Panc1 (cell line): Measurements from ENCODE around the gene CABP2. TPM values are rescaled to one million over a fixed set of nuclear protein-coding genes. Genes with fewer than 3 reads are reported as not detected.
A peak's percentile ranks its signal among the peaks of the same experiment; 100 is the strongest.
"Not testable (repeated sequence)": the region's sequence is repeated elsewhere in the genome, so short reads cannot be mapped to it uniquely, and the experiment has no call there.

Experiments used
- ATAC-seq: fragments of 200-7000 bp; cut with Tn5 transposase; 2 replicates; pipeline ENCODE4 v1.9.1; 2020; ENCODE audit warnings: mild to moderate bottlenecking, moderate library complexity
- BruUV-seq: library from RNA; stranded (reverse); fragments of 400-500 nt; replicated peaks from 2 replicates; lab custom pipeline; 2021; lab: Mats Ljungman, UMichigan
- CTCF ChIA-PET: fragments of 300-600 bp; sonication (Branson Sonifier 250); formaldehyde crosslinking; loops from one replicate; lab custom pipeline; 2022; ENCODE audit warnings: antibody characterized with exemption; lab: Charles Lee
- POLR2A ChIA-PET: fragments of 300-600 bp; sonication (Branson Sonifier 250); formaldehyde crosslinking; loops from one replicate; lab custom pipeline; 2022; ENCODE audit warnings: antibody characterized with exemption; lab: Charles Lee
- DNase-seq: peaks from one replicate; pipeline ENCODE4 v3.0.0-alpha.2; 2010; ENCODE audit warnings: low read depth, low spot score
- H3K27ac ChIP-seq: 2 replicates; pipeline ENCODE4 v1.5.1; 2011; ENCODE audit warnings: mild to moderate bottlenecking, low read length, inconsistent platforms
- H3K27me3 ChIP-seq: fragments of 200-500 bp; sonication (Bioruptor generic); 2 replicates; pipeline ENCODE4 v1.6.0; 2014; ENCODE audit warnings: low read length, inconsistent platforms; ENCODE audit not compliant: control insufficient read depth, insufficient read depth
- H3K36me3 ChIP-seq: fragments of 200-500 bp; sonication (Bioruptor generic); 2 replicates; pipeline ENCODE4 v1.5.1; 2014; ENCODE audit warnings: inconsistent platforms, mild to moderate bottlenecking, low read length, moderate library complexity; ENCODE audit not compliant: control insufficient read depth, insufficient read depth
- H3K4me1 ChIP-seq: 2 replicates; pipeline ENCODE4 v1.5.1; 2011; ENCODE audit warnings: inconsistent platforms, mild to moderate bottlenecking, low read length, moderate library complexity; ENCODE audit not compliant: control insufficient read depth, insufficient read depth
- H3K4me3 ChIP-seq, 2 experiments: 2 replicates each; pipeline ENCODE4 v1.5.1; 2011 to 2012; ENCODE audit warnings: low read depth in 2 of 2, low read length in 2 of 2, mild to moderate bottlenecking in 2 of 2, inconsistent platforms in 1 of 2, moderate library complexity in 1 of 2
- H3K9me3 ChIP-seq: fragments of 200-500 bp; sonication (Bioruptor generic); 2 replicates; pipeline ENCODE4 v1.5.1; 2014; ENCODE audit warnings: low read depth, mild to moderate bottlenecking, inconsistent platforms, low read length, moderate library complexity; ENCODE audit not compliant: control insufficient read depth, insufficient read depth
- POLR2AphosphoS5 ChIP-seq: IDR thresholded peaks from 2 replicates; pipeline ENCODE4 v1.6.1; 2012; ENCODE audit warnings: mild to moderate bottlenecking, low read depth, low read length, moderate library complexity
- SIN3A ChIP-seq: IDR thresholded peaks from 2 replicates; pipeline ENCODE4 v1.6.1; 2012; ENCODE audit warnings: low read depth, mild to moderate bottlenecking, low read length, moderate library complexity, borderline replicate concordance; ENCODE audit not compliant: insufficient read depth
- TCF7L2 ChIP-seq: IDR thresholded peaks from 2 replicates; pipeline ENCODE4 v1.6.1; 2011; ENCODE audit warnings: mild to moderate bottlenecking, low read depth, low read length, inconsistent platforms
- in situ Hi-C: cut with HindIII; loops from 2 replicates; pipeline ENCODE4 v1.10.0; 2016; ENCODE audit warnings: low sequenced_read_pairs, low pct_unique_long_range_greater_than_20kb
- intact Hi-C: fragments of 100-400 bp; cut with micrococcal nuclease; formaldehyde crosslinking; loops from one replicate; pipeline ENCODE4 v1.10.0; 2022; ENCODE audit not compliant: unreplicated experiment
- total RNA-seq: library from RNA; stranded (reverse); gene quantifications from one replicate; pipeline ENCODE4 v1.2.1, GENCODE V29; 2021; ENCODE audit not compliant: unreplicated experiment
- TF ChIP-seq, protein P1 (sequence below): fragments of 450-650 bp; IDR thresholded peaks from 2 replicates; pipeline ENCODE4 v1.5.1; 2017; ENCODE audit warnings: mild to moderate bottlenecking
- TF ChIP-seq, protein P2 (sequence below), 2 experiments: IDR thresholded peaks; 2 replicates each; pipeline ENCODE4 v1.6.1; 2011 to 2012; ENCODE audit warnings: low read depth in 2 of 2, control low read depth in 1 of 2, low read length in 1 of 2, mild to moderate bottlenecking in 1 of 2, moderate library complexity in 1 of 2; ENCODE audit not compliant: insufficient read depth in 1 of 2

Gene CABP2
- total RNA-seq, 1 experiment from 2014 or later, result not detected

DNA sequence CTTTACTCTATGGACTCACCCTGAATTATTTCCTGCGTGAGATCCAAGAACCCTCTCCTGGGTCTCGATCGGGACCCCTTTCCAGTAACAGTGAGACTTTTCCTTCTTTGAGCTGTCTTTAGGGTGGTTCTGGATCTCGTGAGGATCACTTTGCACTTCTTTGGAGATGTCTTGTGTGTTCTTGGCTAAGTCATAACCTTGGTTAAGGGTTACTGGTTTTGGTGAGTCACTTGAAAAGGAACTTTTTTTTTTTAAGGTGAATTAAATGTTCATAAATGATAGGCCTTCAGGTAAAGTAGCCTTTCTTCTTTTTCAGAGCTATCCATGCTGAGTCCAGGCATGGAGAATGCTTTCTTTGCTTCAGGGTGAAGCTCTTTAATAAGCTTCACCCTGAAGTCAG, 41.0 kb upstream of the CABP2 start:
- TF ChIP-seq POLR2AphosphoS5, result no peak
- no peak for TF ChIP-seq TCF7L2
- no peak for TF ChIP-seq SIN3A
- TF ChIP-seq, protein P1, sequence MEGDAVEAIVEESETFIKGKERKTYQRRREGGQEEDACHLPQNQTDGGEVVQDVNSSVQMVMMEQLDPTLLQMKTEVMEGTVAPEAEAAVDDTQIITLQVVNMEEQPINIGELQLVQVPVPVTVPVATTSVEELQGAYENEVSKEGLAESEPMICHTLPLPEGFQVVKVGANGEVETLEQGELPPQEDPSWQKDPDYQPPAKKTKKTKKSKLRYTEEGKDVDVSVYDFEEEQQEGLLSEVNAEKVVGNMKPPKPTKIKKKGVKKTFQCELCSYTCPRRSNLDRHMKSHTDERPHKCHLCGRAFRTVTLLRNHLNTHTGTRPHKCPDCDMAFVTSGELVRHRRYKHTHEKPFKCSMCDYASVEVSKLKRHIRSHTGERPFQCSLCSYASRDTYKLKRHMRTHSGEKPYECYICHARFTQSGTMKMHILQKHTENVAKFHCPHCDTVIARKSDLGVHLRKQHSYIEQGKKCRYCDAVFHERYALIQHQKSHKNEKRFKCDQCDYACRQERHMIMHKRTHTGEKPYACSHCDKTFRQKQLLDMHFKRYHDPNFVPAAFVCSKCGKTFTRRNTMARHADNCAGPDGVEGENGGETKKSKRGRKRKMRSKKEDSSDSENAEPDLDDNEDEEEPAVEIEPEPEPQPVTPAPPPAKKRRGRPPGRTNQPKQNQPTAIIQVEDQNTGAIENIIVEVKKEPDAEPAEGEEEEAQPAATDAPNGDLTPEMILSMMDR, result no peak
- TF ChIP-seq, protein P2, sequence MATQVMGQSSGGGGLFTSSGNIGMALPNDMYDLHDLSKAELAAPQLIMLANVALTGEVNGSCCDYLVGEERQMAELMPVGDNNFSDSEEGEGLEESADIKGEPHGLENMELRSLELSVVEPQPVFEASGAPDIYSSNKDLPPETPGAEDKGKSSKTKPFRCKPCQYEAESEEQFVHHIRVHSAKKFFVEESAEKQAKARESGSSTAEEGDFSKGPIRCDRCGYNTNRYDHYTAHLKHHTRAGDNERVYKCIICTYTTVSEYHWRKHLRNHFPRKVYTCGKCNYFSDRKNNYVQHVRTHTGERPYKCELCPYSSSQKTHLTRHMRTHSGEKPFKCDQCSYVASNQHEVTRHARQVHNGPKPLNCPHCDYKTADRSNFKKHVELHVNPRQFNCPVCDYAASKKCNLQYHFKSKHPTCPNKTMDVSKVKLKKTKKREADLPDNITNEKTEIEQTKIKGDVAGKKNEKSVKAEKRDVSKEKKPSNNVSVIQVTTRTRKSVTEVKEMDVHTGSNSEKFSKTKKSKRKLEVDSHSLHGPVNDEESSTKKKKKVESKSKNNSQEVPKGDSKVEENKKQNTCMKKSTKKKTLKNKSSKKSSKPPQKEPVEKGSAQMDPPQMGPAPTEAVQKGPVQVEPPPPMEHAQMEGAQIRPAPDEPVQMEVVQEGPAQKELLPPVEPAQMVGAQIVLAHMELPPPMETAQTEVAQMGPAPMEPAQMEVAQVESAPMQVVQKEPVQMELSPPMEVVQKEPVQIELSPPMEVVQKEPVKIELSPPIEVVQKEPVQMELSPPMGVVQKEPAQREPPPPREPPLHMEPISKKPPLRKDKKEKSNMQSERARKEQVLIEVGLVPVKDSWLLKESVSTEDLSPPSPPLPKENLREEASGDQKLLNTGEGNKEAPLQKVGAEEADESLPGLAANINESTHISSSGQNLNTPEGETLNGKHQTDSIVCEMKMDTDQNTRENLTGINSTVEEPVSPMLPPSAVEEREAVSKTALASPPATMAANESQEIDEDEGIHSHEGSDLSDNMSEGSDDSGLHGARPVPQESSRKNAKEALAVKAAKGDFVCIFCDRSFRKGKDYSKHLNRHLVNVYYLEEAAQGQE (IDR thresholded peaks at IDR 0.05; ENCODE audit: insufficient read depth in 1 of 2, low read depth in 2 of 2, low read length in 1 of 2), result no peak
- ChIA-PET POLR2A (no interaction called here), CTCF (no interaction called here)
- Histone ChIP-seq H3K27me3 (no peaks in the 10 kb centered on the region), H3K27ac (peak overlapping the region; percentile 63; the same call in 1 of the 2 replicates), H3K9me3 (no peaks in the 10 kb centered on the region), H3K4me3 (no peak overlapping the region), H3K4me1 (peaks cover 16% of the 10 kb centered on the region), H3K36me3 (no peaks in the 10 kb centered on the region)
- no TSS peak for BruUV-seq
- intact Hi-C loops (no loop called here), in situ Hi-C loops (no loop called here)
- ATAC-seq, result 0 out of 2 replicates have a peak, but pooled peaks have one; percentile 35
- DNase-seq, result no peak

DNA sequence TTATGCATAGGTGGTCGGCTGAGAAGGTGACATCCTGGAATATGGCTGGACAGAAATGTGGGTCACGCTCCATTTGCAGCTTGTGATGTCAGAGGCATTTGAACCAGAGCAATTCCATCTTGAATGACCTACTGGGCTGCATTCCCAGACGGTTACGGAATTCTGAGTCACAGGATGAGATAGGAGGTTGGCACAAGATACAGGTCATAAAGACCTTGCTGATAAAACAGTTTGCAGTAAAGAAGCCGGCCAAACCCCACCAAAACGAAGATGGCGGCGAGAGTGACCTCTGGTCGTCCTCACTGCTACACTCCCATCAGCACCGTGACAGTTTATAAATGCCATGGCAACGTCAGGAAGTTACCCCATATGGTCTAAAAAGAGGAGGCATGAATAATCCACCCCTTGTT, 40.5 kb upstream of the CABP2 start:
- Histone ChIP-seq H3K27ac (0 out of 2 replicates have a peak overlapping the region, but pooled peaks have one; percentile 63), H3K4me1 (peaks cover 16% of the 10 kb centered on the region)
- peak; percentile 64 for DNase-seq
- H3K36me3 ChIP-seq, H3K27me3 ChIP-seq, H3K4me3 ChIP-seq, H3K9me3 ChIP-seq, intact Hi-C loops, BruUV-seq, CTCF ChIA-PET, in situ Hi-C loops, POLR2A ChIA-PET: not testable (repeated sequence)
- ATAC-seq, result peak; percentile 74

DNA sequence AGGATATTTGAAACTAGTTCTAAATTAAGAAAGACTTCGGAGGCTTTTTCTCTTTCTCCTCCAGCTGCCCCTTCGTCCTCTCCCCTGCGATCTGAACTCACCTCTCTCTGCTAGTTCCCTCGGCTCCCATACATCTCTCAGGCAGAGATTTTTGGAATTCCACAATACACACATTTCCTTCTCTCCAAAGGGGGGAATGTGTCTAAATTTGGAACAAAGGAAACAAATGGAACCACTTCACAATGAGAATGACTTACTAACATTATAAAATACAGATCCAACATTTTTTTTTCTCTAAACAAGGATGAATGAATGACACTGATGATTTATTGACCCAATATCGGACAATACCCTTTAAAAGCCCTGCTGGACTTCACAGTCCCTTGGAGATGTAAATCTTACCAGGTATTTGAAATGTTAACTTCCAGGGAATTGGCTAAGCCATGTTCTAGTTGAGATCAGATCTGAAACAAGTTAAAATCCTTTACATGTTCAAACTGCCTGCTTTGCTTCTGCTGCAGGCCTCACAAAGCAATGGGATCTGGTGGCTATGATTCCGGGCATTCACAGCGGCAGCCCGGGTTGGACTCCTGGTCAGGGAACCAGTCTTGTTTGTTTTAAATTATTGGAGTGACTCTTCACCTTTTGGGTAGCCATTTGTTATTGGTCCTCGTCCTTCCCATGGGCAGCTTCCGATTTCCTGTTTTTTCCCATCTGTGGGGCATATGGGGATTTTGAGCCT, 39.9 kb upstream of the CABP2 start:
- H3K4me3 ChIP-seq, result no peak overlapping the region
- ATAC-seq (peak; percentile 58), DNase-seq (no peak)
- H3K27me3 ChIP-seq, result no peaks in the 10 kb centered on the region
- H3K9me3 ChIP-seq, result no peaks in the 10 kb centered on the region
- ChIA-PET POLR2A (no interaction called here), CTCF (no interaction called here)
- H3K36me3 ChIP-seq, result no peaks in the 10 kb centered on the region
- TF ChIP-seq SIN3A (no peak), POLR2AphosphoS5 (no peak), TCF7L2 (no peak)
- TF ChIP-seq, protein P1, result no peak
- TF ChIP-seq, protein P2 (IDR thresholded peaks at IDR 0.05; ENCODE audit: insufficient read depth in 1 of 2, low read depth in 2 of 2, low read length in 1 of 2), result no peak
- in situ Hi-C loops, result no loop called here
- no TSS peak for BruUV-seq
- peak overlapping the region; percentile 57; the same call in 1 of the 2 replicates for H3K27ac ChIP-seq
- peaks cover 16% of the 10 kb centered on the region for H3K4me1 ChIP-seq
- intact Hi-C loops, result no loop called here
